Fibroblast of the conjunctiva (primary cell): ENCODE measurements around the gene NCAM2.
A peak's percentile ranks its signal among the peaks of the same experiment; 100 is the strongest.

ENCODE experiments used
- DNase-seq: peaks from one replicate; pipeline ENCODE4 v3.0.0-alpha.2; 2010; ENCODE audit warnings: low read depth

NCAM2 gene

DNA sequence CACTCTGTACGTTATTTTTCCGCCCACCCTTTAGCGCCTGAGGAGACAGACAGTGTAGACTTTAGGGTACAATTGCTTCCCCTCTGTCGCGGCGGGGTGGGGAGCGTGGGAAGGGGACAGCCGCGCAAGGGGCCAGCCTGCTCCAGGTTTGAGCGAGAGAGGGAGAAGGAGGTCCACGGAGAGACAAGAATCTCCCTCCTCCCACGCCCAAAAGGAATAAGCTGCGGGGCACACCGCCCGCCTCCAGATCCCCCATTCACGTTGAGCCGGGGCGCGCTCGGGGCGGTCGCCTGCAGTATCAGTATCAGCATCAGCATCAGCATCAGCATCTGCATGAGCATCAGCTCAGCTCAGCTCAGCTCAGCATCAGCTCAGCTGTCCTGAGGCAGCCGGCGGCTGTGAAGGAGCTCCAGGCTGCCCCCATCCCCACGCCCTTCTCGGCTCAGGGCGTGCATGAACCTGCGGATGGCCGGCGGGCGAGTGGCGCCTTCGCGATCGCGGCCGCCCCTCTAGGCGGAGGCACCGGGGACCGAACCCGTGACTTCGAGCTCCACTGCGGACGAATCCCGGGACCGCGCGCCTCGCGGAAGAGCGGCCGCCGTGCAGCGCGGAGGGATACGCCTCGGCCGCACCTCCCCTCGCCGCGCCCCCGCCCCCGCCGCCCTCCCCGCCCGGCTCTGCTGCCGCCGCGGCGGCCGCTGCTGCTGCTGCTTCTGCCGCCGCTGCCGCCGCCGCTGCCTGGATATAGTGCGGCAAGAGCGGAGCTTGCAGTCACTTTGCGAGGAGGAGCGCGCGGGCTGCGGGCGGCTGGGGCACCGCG lies at the start of gene NCAM2:
Gene NCAM2, plus strand, starts transcription at position 774 of the 820 bp plus-strand sequence.
- DNase-seq: peak; percentile 46

DNA sequence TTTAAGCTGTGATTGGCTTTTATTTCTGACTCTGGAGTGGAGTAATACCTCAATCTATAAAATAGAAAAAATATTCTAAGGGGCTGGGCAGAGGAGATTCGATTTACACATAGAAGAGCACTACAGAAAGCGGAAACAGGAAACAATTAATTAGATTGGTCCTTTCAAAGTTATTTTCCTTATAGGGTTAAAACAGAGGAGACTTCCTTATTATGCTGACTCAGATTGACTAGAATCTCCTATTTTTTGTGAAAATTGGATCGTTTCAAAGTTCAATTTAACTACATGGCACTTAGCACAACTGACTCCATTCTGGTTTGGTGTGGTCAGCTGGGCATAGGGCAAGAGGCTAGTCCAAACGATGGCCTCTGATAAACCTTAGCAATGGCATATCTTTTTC lies 48.3 kb upstream of the NCAM2 start:
- DNase-seq: no peak

GRCh38 chr21:20965816-20966215 lies 32.4 kb upstream of the NCAM2 start:
- DNase-seq: no peak

- peak; percentile 24 for DNase-seq
These were observed 29.8 kb upstream of the NCAM2 start for GRCh38 chr21:20968391-20968790.

- DNase-seq: no peak
These were observed 27.5 kb upstream of the NCAM2 start for GRCh38 chr21:20970691-20971090.

DNA sequence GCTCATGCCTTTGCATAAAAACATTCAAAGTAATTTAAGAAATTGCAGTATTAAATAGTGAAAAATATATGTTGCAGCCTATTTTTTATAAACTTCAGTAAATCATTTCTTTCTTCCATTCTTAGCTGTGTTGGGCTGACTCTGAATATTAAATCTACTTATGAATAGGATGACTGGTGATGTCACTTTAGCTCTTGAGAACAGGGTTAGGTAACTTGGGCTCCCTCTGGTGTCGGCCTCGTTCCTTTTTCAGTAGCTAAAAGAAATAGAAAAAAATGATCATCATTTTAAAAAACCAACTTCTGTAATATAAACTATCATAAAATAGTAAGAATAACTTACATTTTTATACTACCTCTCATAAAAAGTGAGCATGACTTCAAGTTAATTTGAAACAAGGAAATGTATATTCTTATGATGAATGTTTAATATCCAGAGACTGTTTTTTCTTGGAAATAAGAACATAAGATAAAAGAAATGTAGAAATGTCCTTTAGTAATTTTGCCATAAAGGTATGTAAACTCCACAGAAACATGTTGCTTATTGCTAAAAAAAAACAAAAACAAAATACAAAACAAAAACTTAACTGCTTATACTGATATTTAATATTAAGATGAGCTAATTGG lies 26.8 kb upstream of the NCAM2 start:
- peak; percentile 61 for DNase-seq

DNA sequence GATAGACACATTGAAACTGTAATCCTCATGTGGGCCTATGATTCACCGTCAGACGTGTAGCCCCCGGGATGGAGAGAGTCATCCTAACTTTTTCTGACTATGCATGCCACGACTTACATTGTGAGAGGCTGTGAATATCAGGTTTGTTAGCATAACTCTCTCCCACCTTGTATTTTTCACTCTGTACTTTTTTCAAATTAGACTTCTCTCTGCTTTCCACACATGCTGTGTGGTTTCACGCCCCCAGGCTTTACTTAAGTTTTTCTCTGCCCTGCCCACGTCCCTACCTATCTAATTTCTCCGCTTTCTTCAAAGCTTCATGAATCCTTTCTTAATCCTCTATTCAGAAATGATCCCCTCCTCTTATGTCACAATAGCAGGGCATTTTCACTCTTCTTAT lies 3.4 kb upstream of the NCAM2 start:
- DNase-seq: no peak

GRCh38 chr21:20996421-20997310 lies 1.5 kb upstream of the NCAM2 start:
- no peak for DNase-seq

DNA sequence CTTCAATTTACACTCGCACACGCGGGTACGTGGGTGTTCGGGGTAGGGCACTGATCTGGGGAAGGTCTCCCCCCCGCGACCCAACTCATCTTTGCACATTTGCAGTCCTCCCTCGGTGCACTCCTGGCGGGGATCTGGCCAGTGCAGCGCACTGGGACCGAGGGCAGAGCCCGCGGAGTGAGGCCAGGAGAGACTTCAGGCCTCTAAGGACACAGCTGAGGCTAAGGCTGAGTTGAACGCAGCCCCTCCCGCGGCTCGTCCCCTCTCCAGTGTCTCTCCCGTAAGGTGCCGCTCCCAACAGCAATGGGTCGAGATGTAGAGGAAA lies 936 bp upstream of the NCAM2 start:
- DNase-seq: no peak

DNA sequence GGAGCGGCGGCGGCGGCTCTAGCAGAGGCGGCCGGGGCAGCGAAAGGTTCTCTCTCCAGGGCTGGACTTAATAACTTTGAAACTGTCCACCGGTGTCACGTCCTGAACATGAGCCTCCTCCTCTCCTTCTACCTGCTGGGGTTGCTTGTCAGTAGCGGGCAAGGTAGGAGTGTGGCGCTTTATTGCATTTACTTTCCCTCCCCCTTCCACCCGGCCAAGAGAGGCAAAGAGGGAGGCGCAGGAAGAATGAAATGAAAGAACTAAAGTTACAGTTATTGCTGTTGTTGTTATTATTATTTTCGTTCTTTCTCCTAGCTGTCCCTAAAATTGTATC lies 214 bp downstream of the NCAM2 start:
- DNase-seq: no peak

GRCh38 chr21:20998886-20999285 lies 677 bp downstream of the NCAM2 start:
- no peak for DNase-seq

DNA sequence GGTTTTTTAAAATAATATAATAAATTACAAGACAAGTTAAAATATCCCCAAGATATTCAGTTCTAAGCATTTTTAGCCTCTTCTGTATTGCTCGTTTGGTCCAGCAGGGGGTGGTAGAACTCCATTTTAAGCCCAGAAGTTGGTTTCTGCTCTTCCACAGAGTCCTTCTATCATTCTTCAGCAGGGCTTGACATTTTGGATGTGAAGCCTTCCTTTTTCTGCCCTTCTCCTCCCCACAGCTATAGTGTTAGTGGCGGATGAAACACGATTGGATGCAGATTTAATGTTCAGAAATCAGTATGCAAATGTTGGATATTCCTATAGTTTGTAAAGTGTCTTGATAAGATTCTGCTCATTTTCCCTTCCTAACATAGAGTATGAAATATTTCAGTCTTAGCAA lies 1.4 kb downstream of the NCAM2 start:
- DNase-seq: peak; percentile 50

- no peak for DNase-seq
These were observed 2.5 kb downstream of the NCAM2 start for GRCh38 chr21:21000591-21001175.

DNA sequence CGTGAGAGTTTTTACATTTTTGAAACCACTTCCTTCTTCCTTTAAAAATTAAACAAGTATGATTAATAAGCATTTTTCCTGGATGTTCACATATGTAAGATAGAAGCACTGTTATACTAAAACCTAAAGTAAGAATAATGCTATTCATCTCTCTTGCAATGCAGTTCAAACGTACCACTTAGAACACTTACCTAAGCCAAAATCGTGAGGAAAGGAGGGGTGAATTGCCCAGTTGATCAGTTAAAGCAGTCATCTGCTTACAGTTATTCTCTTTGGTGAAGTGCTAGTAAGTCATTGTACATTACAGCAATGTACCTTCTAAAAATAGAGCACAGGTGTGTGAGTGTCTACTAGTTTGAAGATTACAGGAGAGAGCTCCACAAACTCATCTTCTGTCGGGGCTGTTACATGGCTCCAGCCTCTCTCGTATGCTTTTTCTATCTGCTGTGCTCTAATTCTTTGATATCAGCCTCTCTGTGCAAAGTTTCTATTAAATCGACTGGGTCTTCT lies 3.4 kb downstream of the NCAM2 start:
- DNase-seq: no peak

GRCh38 chr21:21002153-21002552 lies 3.9 kb downstream of the NCAM2 start:
- no peak for DNase-seq

GRCh38 chr21:21003701-21004100 lies 5.5 kb downstream of the NCAM2 start:
- peak; percentile 14 for DNase-seq

GRCh38 chr21:21007606-21008005 lies 9.4 kb downstream of the NCAM2 start:
- no peak for DNase-seq

DNA sequence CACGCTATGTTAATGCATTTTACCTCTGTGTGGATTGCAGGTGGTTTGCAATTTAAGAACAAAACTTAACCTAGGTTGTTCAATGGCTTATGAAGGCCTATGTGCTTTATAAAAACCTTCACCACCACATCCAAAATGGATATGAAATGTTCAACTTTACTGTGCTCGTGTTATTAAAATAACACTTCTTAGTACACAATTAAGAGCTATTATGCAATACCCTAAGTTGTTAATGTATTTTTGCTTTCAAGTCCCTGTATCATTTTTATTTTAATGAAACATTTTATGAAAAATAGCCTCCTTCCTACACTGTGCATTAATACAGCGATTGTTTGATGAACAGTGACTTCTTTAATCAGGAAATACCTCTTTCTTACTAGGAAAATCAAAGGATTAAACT lies 12.0 kb downstream of the NCAM2 start:
- DNase-seq: no peak

DNA sequence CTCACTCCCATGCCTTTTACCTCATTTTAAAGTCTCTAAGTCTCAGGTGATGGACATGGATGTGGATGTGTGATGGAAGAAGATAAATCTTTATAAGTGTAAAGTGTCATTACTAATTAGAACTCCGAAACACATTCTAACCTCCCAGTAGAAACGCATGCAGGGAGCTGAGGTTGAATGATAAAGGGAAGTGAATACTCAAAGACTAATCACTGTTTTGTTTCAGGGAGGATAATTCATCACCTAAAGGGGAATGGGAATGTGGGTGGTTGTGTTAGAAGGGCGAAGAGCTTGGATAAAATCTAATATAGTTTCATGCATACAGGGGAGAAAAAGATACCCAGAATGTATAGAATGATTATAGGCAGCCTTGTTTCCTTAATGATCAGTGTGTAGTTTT lies 12.5 kb downstream of the NCAM2 start:
- no peak for DNase-seq

DNA sequence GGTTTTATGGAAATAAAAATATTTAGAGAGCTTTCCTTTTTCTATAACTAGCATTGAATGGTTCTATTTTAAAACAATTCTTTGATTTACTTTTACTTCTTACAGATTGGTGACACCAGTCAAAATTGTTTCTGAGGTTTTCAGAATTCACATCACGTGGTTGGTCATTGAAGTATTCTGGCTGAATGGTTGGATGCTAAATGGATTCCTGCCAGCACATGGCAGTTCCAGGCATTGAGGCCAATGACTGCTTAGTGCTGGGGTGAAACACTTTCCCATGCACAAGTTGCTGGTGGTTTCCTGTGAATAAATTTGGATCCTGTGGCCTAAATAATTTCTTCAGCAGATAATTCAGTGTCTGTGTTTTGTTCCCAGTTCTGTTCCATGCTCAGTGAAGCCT lies 20.6 kb downstream of the NCAM2 start:
- no peak for DNase-seq

DNA sequence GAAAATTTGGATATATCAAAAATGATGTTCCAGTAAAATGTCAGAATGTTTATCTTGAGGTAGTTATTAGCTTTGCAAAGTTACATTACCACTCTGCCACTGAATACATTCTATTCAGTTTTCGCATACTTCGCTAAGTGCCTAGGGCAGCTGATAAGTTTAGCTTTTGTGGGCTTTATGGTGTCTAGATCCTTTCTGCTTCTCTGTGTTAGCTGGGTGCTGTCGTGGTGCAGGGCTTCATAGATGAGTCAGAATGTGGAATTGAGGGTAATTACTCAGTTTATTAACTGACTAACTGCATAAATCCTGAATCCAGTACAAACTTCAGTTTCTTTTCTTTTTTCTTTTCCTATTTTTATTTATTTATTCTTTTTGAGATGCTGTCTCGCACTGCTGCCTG lies 21.5 kb downstream of the NCAM2 start:
- DNase-seq: no peak

- DNase-seq: no peak
These were observed 27.5 kb downstream of the NCAM2 start for GRCh38 chr21:21025742-21026141.
